IPS-NIHi7 (cell line): ENCODE measurements around the gene SAMD5.

Experiments
- DNase-seq: peaks from one replicate; pipeline ENCODE4 v3.0.0; 2012; ENCODE audit warnings: mixed read lengths; ENCODE audit errors: extremely low spot score

SAMD5 gene

GRCh38 chr6:147618927-147619326 is 110.4 kb downstream of the SAMD5 start:
- DNase-seq, result no peak
